Fibroblast of the aortic adventitia (primary cell): ENCODE measurements around the gene MISP3. TPM values are rescaled to one million over a fixed set of nuclear protein-coding genes. Genes with fewer than 3 reads are reported as not detected.

Experiments
- DNase-seq: peaks from one replicate; pipeline ENCODE4 v3.0.0-alpha.2; 2010; ENCODE audit warnings: low read depth
- H3K4me3 ChIP-seq: 2 replicates; pipeline ENCODE4 v1.5.1; 2011; ENCODE audit warnings: low read depth, mild to moderate bottlenecking, control low read depth, low read length, moderate library complexity
- total RNA-seq: library from RNA; depleted of rRNA; stranded (reverse); fragments of >200 nt; gene quantifications from 2 replicates; pipeline ENCODE4 v1.2.3, GENCODE V29; 2012; ENCODE audit warnings: low replicate concordance
- TF ChIP-seq, protein P1 (sequence below): IDR thresholded peaks from 2 replicates; pipeline ENCODE4 v1.5.1; 2011; ENCODE audit warnings: mild to moderate bottlenecking, low read length, control low read depth, inconsistent platforms; ENCODE audit not compliant: insufficient read depth

The MISP3 gene
- total RNA-seq, 1 donor: 0.72 TPM

DNA sequence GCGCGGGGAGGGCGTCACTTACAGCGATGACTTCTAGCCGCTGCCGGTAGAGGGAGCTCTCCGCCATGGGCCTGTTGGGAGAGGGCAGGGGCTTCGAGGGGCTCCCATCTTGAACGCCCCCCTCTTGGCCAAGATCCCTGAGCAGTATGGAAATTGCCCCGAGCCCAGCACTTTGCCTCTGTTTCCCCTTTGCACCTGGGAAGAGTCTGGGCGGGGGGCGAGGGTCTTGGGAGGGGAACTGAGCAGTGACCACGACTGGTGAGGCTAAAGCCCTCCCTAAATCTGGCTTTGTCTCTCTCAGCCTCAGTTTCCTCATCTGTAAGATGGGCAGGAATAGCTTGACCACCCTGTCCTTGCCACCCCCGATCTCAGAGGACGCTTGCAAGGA lies 13.5 kb upstream of the MISP3 start:
- H3K4me3 ChIP-seq: no peak overlapping the region
- no peak for DNase-seq
- TF ChIP-seq, protein P1, sequence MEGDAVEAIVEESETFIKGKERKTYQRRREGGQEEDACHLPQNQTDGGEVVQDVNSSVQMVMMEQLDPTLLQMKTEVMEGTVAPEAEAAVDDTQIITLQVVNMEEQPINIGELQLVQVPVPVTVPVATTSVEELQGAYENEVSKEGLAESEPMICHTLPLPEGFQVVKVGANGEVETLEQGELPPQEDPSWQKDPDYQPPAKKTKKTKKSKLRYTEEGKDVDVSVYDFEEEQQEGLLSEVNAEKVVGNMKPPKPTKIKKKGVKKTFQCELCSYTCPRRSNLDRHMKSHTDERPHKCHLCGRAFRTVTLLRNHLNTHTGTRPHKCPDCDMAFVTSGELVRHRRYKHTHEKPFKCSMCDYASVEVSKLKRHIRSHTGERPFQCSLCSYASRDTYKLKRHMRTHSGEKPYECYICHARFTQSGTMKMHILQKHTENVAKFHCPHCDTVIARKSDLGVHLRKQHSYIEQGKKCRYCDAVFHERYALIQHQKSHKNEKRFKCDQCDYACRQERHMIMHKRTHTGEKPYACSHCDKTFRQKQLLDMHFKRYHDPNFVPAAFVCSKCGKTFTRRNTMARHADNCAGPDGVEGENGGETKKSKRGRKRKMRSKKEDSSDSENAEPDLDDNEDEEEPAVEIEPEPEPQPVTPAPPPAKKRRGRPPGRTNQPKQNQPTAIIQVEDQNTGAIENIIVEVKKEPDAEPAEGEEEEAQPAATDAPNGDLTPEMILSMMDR: peak; percentile 70

- TF ChIP-seq, protein P1: no peak
- no peak for DNase-seq
- H3K4me3 ChIP-seq: no peak overlapping the region
Observed at GRCh38 chr19:14059652-14060155, 12.9 kb upstream of the MISP3 start.

- TF ChIP-seq, protein P1: no peak
- DNase-seq: peak; percentile 31
- no peak overlapping the region for H3K4me3 ChIP-seq
Observed at GRCh38 chr19:14061081-14061749, 11.4 kb upstream of the MISP3 start.

GRCh38 chr19:14061751-14062557 lies 10.6 kb upstream of the MISP3 start, which contains the start of gene PALM3:
PALM3 (minus strand) TSS chr19:14062076; CDS start chr19:14061980, 96 bp downstream.
- TF ChIP-seq, protein P1: no peak
- no peak for DNase-seq
- H3K4me3 ChIP-seq: no peak within 1 kb of the TSS

DNA sequence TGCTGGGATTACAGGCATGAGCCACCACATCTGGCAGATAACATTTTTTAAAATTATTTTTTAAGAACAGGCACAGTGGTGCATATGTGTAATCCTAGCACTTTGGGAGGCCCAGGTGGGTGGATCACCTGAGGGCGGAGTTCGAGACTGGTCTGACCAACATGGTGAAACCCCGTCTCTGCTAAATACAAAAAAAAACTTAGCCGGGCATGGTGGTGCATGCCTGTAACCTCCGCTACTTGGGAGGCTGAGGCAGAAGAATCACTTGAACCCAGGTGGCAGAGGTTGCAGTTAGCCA lies 10.1 kb upstream of the MISP3 start:
- no peak overlapping the region for H3K4me3 ChIP-seq
- TF ChIP-seq, protein P1: no peak
- DNase-seq: no peak

- TF ChIP-seq, protein P1: no peak
- DNase-seq: no peak
- H3K4me3 ChIP-seq: no peak overlapping the region
Observed at GRCh38 chr19:14063105-14063504, 9.5 kb upstream of the MISP3 start.
